ENCODE measurements around the gene EEF1AKMT3. TPM values are rescaled to one million over a fixed set of nuclear protein-coding genes. Genes with fewer than 3 reads are reported as not detected.

EEF1AKMT3 gene
- polyA plus RNA-seq, 1 experiment: 7.6 TPM

GRCh38 chr12:57760347-57760982 lies 11.9 kb upstream of the EEF1AKMT3 start:
- Histone ChIP-seq H3K27me3 (ENCODE audit: control insufficient read depth, insufficient read depth, low read length) (peaks cover 31% of the 10 kb centered on the region), H3K9me3 (ENCODE audit: control insufficient read depth, insufficient read depth, low read length) (no peaks in the 10 kb centered on the region; the same call in 1 of the 2 replicates), H3K27ac (ENCODE audit: low read depth, low read length) (no peak overlapping the region), H3K4me3 (ENCODE audit: low read depth, low read length) (no peak overlapping the region)
- CTCF ChIA-PET: no interaction called here
- TF ChIP-seq, protein P1, sequence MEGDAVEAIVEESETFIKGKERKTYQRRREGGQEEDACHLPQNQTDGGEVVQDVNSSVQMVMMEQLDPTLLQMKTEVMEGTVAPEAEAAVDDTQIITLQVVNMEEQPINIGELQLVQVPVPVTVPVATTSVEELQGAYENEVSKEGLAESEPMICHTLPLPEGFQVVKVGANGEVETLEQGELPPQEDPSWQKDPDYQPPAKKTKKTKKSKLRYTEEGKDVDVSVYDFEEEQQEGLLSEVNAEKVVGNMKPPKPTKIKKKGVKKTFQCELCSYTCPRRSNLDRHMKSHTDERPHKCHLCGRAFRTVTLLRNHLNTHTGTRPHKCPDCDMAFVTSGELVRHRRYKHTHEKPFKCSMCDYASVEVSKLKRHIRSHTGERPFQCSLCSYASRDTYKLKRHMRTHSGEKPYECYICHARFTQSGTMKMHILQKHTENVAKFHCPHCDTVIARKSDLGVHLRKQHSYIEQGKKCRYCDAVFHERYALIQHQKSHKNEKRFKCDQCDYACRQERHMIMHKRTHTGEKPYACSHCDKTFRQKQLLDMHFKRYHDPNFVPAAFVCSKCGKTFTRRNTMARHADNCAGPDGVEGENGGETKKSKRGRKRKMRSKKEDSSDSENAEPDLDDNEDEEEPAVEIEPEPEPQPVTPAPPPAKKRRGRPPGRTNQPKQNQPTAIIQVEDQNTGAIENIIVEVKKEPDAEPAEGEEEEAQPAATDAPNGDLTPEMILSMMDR (IDR thresholded peaks at IDR 0.05; ENCODE audit: low read depth, low read length): no peak
- DNase-seq (ENCODE audit: low read depth, low spot score): no peak
- POLR2A ChIA-PET: no interaction called here

DNA sequence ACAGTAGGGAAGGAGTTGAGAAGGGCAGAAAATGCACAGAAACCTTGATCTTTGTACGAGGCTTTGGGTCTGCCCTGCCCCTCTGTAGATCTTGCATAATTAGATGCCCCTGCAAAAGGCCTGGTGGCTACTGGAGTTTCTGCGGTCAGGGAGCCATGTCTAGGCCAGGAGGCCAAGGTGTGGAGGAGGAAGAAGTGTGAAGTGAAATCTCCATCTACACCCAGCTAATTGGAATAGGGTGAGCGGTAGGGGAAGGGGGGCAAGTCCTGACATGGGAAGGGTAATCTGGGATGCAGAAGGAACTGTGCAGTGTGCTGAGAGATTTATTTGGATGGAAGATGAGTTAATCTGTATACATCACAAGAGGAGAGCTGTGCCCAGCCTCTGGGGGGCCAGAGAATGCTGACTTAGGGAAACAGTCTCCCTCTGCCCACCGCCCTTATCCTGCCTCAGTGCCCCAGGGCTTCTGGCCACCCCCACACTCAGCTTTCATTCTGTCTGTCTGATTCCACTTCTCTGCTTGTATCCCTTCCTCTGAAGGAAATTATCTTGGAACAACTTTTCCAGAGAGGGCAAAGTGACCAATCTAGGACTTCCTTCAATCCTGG lies 10.9 kb upstream of the EEF1AKMT3 start:
- ChIA-PET POLR2A (interaction anchor here (0.9 kb wide), 1 partner anchor 11 kb away, joined by 3 read pairs; no protein-coding TSS in a partner anchor), CTCF (no interaction called here)
- Histone ChIP-seq H3K9me3 (ENCODE audit: control insufficient read depth, insufficient read depth, low read length) (no peaks in the 10 kb centered on the region; the same call in 1 of the 2 replicates), H3K27ac (ENCODE audit: low read depth, low read length) (no peak overlapping the region), H3K27me3 (ENCODE audit: control insufficient read depth, insufficient read depth, low read length) (peaks cover 39% of the 10 kb centered on the region), H3K4me3 (ENCODE audit: low read depth, low read length) (no peak overlapping the region)
- TF ChIP-seq, protein P1 (IDR thresholded peaks at IDR 0.05; ENCODE audit: low read depth, low read length): no peak
- no peak for DNase-seq (ENCODE audit: low read depth, low spot score)

DNA sequence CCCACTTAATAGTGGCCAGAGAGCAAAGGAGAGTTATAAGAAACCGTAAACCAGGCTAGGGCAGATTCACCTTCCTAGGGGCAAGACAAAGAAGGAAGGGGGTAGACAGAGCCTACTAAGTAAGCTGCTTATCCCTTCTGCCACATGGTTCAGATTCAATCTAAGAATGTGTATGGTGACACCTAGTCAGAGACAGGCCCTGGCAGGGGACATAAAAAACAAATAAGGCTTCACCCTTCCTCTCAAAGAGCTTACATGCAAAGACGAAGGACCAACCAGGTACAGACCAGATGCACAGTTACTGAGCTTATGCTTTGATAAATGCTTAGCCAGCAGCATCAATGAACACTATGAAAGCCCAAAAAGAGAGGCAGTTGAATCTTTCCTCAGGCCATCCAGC lies 10.0 kb upstream of the EEF1AKMT3 start:
- TF ChIP-seq, protein P1 (IDR thresholded peaks at IDR 0.05; ENCODE audit: low read depth, low read length): no peak
- H3K9me3 ChIP-seq (ENCODE audit: control insufficient read depth, insufficient read depth, low read length): no peaks in the 10 kb centered on the region; the same call in 1 of the 2 replicates
- H3K27ac ChIP-seq (ENCODE audit: low read depth, low read length): no peak overlapping the region
- DNase-seq (ENCODE audit: low read depth, low spot score): no peak
- no peak overlapping the region for H3K4me3 ChIP-seq (ENCODE audit: low read depth, low read length)
- ChIA-PET POLR2A (no interaction called here), CTCF (no interaction called here)
- H3K27me3 ChIP-seq (ENCODE audit: control insufficient read depth, insufficient read depth, low read length): peaks cover 40% of the 10 kb centered on the region

DNA sequence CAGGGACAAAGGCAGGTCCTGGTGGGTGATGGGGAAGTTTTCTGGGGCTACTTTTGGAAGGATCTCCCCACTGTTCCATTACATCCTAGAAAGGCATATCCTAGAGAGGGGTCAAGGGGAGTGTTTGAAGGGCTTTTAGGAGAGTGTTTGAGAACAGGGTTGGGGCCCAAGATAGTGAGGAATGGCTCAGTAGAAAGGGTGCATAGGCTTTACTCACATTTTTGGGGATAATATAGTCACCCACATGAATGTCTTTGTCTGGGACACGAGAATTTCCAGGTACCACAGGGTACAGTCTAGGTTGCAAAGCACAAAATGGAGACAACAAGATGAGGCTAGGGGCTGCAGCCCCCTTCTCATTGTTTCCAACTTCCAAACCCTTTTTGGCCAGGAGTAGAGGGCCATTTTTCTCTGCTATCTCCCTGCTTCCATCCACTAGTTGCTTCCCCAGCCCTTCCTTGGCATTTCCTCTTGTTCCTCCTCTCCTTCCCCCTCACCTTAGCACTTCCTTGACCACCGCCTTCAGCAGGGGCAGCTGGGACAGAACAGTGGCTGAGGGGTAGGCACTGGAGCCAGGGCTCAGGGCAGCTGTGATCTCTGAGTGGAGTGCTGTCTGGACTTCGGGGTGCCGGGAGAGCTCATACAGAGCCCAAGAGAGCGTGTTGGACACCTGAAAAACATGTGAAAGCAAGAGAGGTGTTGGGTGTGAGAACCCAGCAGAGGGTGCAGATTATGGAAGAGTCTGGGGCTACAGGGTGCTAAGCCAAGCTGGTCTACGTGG lies 8.3 kb upstream of the EEF1AKMT3 start:
- TF ChIP-seq, protein P1 (IDR thresholded peaks at IDR 0.05; ENCODE audit: low read depth, low read length): no peak
- Histone ChIP-seq H3K27ac (ENCODE audit: low read depth, low read length) (no peak overlapping the region), H3K9me3 (ENCODE audit: control insufficient read depth, insufficient read depth, low read length) (no peaks in the 10 kb centered on the region; the same call in 1 of the 2 replicates), H3K27me3 (ENCODE audit: control insufficient read depth, insufficient read depth, low read length) (peaks cover 40% of the 10 kb centered on the region), H3K4me3 (ENCODE audit: low read depth, low read length) (no peak overlapping the region)
- ChIA-PET CTCF (interaction anchor here (4.3 kb wide), 1 partner anchor 7 kb away, joined by 24 read pairs; no protein-coding TSS in a partner anchor), POLR2A (interaction anchor here (0.8 kb wide), 1 partner anchor 12 kb away, joined by 4 read pairs; the partner anchor contains the start of gene CDK4)
- no peak for DNase-seq (ENCODE audit: low read depth, low spot score)
